ENCODE data around the gene ABITRAM. TPM values are rescaled to one million over a fixed set of nuclear protein-coding genes. Genes with fewer than 3 reads are reported as not detected.

Gene ABITRAM
- total and polyA plus RNA-seq, 2 of the 13 experiments (the other 11 are each of a cell fraction or from before 2014, with no cell fraction given): 10.2 to 21.6 TPM

DNA sequence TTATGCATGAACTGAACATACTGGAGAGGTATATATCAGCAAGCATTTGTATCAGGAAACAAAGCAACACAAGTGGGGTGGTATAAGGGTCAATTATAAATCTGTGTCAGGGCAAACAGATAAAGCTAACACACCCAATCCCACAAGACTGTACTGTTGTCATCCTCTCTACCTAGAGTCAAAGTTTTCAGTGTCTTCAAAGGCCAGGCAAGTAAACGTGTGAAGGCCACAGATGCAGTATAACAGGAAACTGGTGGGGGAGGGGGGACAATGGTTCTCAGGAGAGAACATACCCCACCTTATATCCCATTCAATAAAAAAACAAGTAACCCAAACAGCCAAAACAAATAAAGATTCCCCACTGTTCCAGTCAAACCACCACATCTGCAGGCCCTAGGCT, 22.4 kb upstream of the ABITRAM start:
- POLR2A ChIA-PET: interaction anchor here (0.8 to 1.3 kb wide), 2 partner anchors 22 to 25 kb away, joined by 3 read pairs; no protein-coding TSS in a partner anchor
- H3K27ac ChIP-seq (ENCODE audit: extremely low read length, insufficient read depth, low read length): no peak overlapping the region
- no peak overlapping the region for H2AFZ ChIP-seq (ENCODE audit: low read length)
- WGBS (ENCODE audit: low lambda C conversion rate): 28% methylated on average over 1 of the region's 1 CpG
- peaks cover 9% of the 10 kb centered on the region for H3K4me1 ChIP-seq (ENCODE audit: insufficient read depth, low read length)
- ATAC-seq: peak; percentile 31; the same call in 1 of the 3 replicates
- H3K9me3 ChIP-seq (ENCODE audit: low read length): no peaks in the 10 kb centered on the region
- no peak for FAIRE-seq
- no peaks in the 10 kb centered on the region for H4K20me1 ChIP-seq (ENCODE audit: insufficient read depth, low read length)
- intact Hi-C loops (cut with micrococcal nuclease; ENCODE audit: unreplicated experiment) (no loop called here), in situ Hi-C loops (cut with HindIII; ENCODE audit: extremely low pct_ligation_motif_present, low pct_unique_long_range_greater_than_20kb) (no loop called here)
- no peak overlapping the region for H3K9ac ChIP-seq (ENCODE audit: insufficient read depth, low read depth, low read length)
- no peaks in the 10 kb centered on the region for H3K27me3 ChIP-seq (ENCODE audit: control insufficient read depth in 1 of 2, insufficient read depth in 2 of 2, low read length in 2 of 2)
- peaks cover 2% of the 10 kb centered on the region for H3K79me2 ChIP-seq (ENCODE audit: insufficient read depth, low read length)
- CTCF ChIA-PET (ENCODE audit: low intra/inter-chr PET ratio, low total read pairs): no interaction called here
- no peak overlapping the region for H3K4me2 ChIP-seq (ENCODE audit: low read depth, low read length)
- H3K36me3 ChIP-seq (replicated peaks in 1 of 2; ENCODE audit: control insufficient read depth in 1 of 2, insufficient read depth in 2 of 2, low read length in 2 of 2): peaks cover 29 to 82% of the 10 kb centered on the region in 2 experiments
- TF ChIP-seq SOX5 (CRISPR knock-in tag; IDR thresholded peaks at IDR 0.05; ENCODE audit: borderline replicate concordance) (peak; percentile 19; the same call in 1 of the 2 replicates), GFI1 (CRISPR knock-in tag; IDR thresholded peaks at IDR 0.05; ENCODE audit: borderline replicate concordance) (peak; percentile 92), ZNF878 (CRISPR knock-in tag; IDR thresholded peaks at IDR 0.05) (no peak), ZFAT (CRISPR knock-in tag; conservative IDR thresholded peaks at IDR 0.05) (no peak), GTF2F1 (IDR thresholded peaks at IDR 0.05; ENCODE audit: low read length) (no peak), TCF7 (IDR thresholded peaks at IDR 0.05; ENCODE audit: low read depth) (0 out of 2 replicates have a peak, but pooled peaks have one; percentile 12), ZSCAN20 (CRISPR knock-in tag; IDR thresholded peaks at IDR 0.05; ENCODE audit: borderline replicate concordance) (no peak), RARA (CRISPR knock-in tag; IDR thresholded peaks at IDR 0.05) (peak; percentile 30; the same call in 1 of the 2 replicates)
- TF ChIP-seq, protein P1, sequence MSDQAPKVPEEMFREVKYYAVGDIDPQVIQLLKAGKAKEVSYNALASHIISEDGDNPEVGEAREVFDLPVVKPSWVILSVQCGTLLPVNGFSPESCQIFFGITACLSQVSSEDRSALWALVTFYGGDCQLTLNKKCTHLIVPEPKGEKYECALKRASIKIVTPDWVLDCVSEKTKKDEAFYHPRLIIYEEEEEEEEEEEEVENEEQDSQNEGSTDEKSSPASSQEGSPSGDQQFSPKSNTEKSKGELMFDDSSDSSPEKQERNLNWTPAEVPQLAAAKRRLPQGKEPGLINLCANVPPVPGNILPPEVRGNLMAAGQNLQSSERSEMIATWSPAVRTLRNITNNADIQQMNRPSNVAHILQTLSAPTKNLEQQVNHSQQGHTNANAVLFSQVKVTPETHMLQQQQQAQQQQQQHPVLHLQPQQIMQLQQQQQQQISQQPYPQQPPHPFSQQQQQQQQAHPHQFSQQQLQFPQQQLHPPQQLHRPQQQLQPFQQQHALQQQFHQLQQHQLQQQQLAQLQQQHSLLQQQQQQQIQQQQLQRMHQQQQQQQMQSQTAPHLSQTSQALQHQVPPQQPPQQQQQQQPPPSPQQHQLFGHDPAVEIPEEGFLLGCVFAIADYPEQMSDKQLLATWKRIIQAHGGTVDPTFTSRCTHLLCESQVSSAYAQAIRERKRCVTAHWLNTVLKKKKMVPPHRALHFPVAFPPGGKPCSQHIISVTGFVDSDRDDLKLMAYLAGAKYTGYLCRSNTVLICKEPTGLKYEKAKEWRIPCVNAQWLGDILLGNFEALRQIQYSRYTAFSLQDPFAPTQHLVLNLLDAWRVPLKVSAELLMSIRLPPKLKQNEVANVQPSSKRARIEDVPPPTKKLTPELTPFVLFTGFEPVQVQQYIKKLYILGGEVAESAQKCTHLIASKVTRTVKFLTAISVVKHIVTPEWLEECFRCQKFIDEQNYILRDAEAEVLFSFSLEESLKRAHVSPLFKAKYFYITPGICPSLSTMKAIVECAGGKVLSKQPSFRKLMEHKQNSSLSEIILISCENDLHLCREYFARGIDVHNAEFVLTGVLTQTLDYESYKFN (CRISPR knock-in tag; conservative IDR thresholded peaks at IDR 0.05): 0 out of 2 replicates have a peak, but pooled peaks have one; percentile 15
- TF ChIP-seq, protein P2, sequence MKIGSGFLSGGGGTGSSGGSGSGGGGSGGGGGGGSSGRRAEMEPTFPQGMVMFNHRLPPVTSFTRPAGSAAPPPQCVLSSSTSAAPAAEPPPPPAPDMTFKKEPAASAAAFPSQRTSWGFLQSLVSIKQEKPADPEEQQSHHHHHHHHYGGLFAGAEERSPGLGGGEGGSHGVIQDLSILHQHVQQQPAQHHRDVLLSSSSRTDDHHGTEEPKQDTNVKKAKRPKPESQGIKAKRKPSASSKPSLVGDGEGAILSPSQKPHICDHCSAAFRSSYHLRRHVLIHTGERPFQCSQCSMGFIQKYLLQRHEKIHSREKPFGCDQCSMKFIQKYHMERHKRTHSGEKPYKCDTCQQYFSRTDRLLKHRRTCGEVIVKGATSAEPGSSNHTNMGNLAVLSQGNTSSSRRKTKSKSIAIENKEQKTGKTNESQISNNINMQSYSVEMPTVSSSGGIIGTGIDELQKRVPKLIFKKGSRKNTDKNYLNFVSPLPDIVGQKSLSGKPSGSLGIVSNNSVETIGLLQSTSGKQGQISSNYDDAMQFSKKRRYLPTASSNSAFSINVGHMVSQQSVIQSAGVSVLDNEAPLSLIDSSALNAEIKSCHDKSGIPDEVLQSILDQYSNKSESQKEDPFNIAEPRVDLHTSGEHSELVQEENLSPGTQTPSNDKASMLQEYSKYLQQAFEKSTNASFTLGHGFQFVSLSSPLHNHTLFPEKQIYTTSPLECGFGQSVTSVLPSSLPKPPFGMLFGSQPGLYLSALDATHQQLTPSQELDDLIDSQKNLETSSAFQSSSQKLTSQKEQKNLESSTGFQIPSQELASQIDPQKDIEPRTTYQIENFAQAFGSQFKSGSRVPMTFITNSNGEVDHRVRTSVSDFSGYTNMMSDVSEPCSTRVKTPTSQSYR (CRISPR knock-in tag; IDR thresholded peaks at IDR 0.05; ENCODE audit: borderline replicate concordance): peak; percentile 38; the same call in 1 of the 2 replicates
- TF ChIP-seq, protein P3, sequence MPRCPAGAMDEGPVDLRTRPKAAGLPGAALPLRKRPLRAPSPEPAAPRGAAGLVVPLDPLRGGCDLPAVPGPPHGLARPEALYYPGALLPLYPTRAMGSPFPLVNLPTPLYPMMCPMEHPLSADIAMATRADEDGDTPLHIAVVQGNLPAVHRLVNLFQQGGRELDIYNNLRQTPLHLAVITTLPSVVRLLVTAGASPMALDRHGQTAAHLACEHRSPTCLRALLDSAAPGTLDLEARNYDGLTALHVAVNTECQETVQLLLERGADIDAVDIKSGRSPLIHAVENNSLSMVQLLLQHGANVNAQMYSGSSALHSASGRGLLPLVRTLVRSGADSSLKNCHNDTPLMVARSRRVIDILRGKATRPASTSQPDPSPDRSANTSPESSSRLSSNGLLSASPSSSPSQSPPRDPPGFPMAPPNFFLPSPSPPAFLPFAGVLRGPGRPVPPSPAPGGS (CRISPR knock-in tag; IDR thresholded peaks at IDR 0.05): no peak
- peak; percentile 15 for DNase-seq (ENCODE audit: low spot score)
- H3K4me3 ChIP-seq (replicated peaks in 1 of 3; ENCODE audit: insufficient read depth in 1 of 3, low read depth in 2 of 3, low read length in 3 of 3): no peak overlapping the region
- no TSS peak for BruUV-seq (replicated peaks)
